T-helper 17 cell (primary cell): Measurements from ENCODE around the gene PLEKHG4. TPM values are rescaled to one million over a fixed set of nuclear protein-coding genes. Genes with fewer than 3 reads are reported as not detected.
A peak's percentile ranks its signal among the peaks of the same experiment; 100 is the strongest.

Experiments used
- ATAC-seq: fragments of 150-1000 bp; cut with Tn5 transposase; 2 replicates; pipeline ENCODE4 v1.10.0; 2021; ENCODE audit warnings: mild to moderate bottlenecking, moderate library complexity
- DNase-seq, 3 donors: peaks; one replicate each; pipeline versions ENCODE4 v3.0.0 to v3.0.0-alpha.2; 2020 to 2021
- H3K9me3 ChIP-seq: one replicate; pipeline ENCODE4 v1.7.0; 2013; ENCODE audit warnings: low read length, mild to moderate bottlenecking; ENCODE audit not compliant: control insufficient read depth, poor library complexity, severe bottlenecking
- H3K27ac Mint-ChIP-seq: one replicate; pipeline ENCODE4 v1.8.0; 2022; ENCODE audit warnings: mild to moderate bottlenecking, moderate library complexity, mixed read lengths
- H3K27me3 Mint-ChIP-seq: one replicate; pipeline ENCODE4 v1.8.0; 2022; ENCODE audit warnings: mixed read lengths
- H3K36me3 Mint-ChIP-seq: one replicate; pipeline ENCODE4 v1.8.0; 2022; ENCODE audit warnings: low read depth, mixed read lengths
- H3K4me1 Mint-ChIP-seq: one replicate; pipeline ENCODE4 v1.8.0; 2022; ENCODE audit warnings: mild to moderate bottlenecking, mixed read lengths
- H3K4me3 Mint-ChIP-seq: one replicate; pipeline ENCODE4 v1.8.0; 2022; ENCODE audit warnings: mild to moderate bottlenecking, moderate library complexity, mixed read lengths
- total RNA-seq, 4 donors: library from RNA in 2 of 4; stranded (reverse) in 2 of 4; gene quantifications; one replicate each; pipeline ENCODE4 v1.2.3 and lab custom pipeline; 2022 to 2026

The PLEKHG4 gene
- total RNA-seq, 2 donors from 2014 or later = 17.8 to 18.4 TPM

DNA sequence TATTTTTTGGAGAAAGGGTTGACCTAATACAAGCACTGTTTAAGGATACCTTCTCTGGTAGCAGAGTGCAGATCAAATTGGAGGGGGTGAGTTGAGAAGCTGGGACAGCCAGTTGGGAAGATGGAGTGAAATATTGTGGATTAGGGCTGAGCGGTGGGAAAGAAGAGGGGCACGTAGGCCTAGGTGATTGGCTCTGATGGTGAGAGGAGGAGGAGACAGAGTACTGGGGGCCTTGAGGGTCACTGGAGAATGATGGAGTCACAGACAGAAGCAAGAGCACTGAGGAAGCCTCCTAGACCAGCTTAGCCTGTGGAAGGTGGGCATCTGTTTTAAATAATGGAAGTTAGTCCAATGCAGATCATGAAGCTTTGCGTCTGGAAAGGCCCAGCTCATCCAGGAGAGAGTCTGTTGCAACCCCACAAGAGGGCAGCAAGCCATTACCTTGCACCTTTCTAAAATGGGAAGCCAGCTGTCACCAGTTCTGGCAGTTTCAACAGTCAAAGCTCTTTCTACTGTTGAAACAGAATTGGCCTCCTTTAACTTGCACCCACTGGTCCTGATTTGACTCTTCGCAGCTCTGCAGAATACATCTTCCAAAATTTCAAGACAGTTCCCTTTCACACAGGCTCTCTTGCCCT lies 18.8 kb upstream of the PLEKHG4 start:
- ATAC-seq (peak; percentile 51), DNase-seq (no peak)
- Mint-ChIP-seq H3K4me3 (no peak overlapping the region), H3K27ac (no peak overlapping the region), H3K27me3 (peaks cover 40% of the 10 kb centered on the region), H3K4me1 (peaks cover 6% of the 10 kb centered on the region), H3K36me3 (peaks cover 11% of the 10 kb centered on the region)
- no peaks in the 10 kb centered on the region for H3K9me3 ChIP-seq

DNA sequence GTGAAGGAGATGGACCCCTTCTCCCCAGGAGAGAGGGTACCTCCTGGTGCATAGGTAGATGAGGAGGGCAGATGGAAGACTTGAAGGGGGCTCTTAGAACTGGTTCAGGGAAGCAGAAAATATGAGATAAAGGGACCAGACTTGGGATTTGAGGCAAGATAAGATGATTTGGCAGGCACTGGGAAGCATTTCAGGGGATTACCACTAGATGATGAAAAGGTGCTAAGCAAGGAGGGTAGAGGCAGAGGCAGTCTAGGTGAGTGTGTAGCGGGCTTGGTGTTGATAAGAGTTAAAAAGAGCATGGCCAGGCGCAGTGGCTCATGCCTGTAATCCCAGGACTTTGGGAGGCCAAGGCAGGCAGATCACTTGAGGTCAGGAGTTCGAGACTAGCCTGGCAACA lies 16.1 kb upstream of the PLEKHG4 start:
- H3K36me3 Mint-ChIP-seq = peaks cover 8% of the 10 kb centered on the region

DNA sequence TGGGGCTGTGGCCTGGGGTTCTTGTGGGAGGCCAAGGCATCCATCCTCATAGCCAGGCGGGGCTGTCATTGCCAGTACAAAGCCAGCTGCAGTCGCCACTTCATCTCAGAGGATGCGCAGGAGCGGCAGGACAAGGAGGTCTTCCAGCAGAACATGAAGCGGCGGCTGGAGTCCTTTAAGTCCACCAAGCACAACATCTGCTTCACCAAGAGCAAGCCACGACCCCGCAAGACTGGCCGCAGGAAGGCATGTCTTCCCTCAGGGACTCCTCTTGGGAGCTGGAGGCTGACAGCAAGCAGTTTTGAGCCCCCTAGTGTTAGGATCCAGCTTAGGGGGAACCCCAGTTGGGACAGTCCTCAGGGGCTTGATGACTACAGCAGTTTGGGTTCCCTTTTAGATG lies 15.1 kb upstream of the PLEKHG4 start:
- ATAC-seq (no peak), DNase-seq (no peak)
- Mint-ChIP-seq H3K4me1 (peaks cover 6% of the 10 kb centered on the region), H3K27me3 (peaks cover 31% of the 10 kb centered on the region), H3K36me3 (peaks cover 8% of the 10 kb centered on the region), H3K27ac (no peak overlapping the region), H3K4me3 (no peak overlapping the region)
- no peaks in the 10 kb centered on the region for H3K9me3 ChIP-seq

More for the DNA sequence above, 16.1 kb upstream of the PLEKHG4 start:
- no peak overlapping the region for H3K27ac Mint-ChIP-seq
- H3K27me3 Mint-ChIP-seq = peaks cover 31% of the 10 kb centered on the region
- H3K4me3 Mint-ChIP-seq = no peak overlapping the region
- no peaks in the 10 kb centered on the region for H3K9me3 ChIP-seq
- DNase-seq (no peak), ATAC-seq (no peak)
- H3K4me1 Mint-ChIP-seq = peaks cover 6% of the 10 kb centered on the region

DNA sequence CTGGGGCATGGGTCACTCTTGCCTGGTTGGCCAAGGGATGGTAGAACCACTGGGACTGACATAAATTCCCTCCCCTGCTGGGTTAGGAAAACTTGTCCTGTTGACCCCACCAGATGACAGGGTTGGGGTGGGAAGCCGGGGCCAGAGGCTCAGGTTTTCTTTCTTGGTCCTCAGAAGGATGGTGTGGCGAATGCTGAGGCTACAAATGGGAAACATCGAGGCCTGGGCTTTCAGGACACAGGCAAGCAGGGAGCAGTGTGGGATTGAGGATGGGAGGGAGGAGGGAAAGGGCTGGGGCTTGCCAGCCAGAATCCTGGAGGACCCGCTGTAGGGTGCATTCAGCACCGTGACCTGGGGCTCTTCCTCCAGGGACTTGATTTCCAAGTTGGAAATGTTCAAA lies 14.5 kb upstream of the PLEKHG4 start:
- H3K9me3 ChIP-seq = no peaks in the 10 kb centered on the region
- H3K27me3 Mint-ChIP-seq = peaks cover 31% of the 10 kb centered on the region
- no peak overlapping the region for H3K4me3 Mint-ChIP-seq
- ATAC-seq (no peak), DNase-seq (no peak)
- H3K36me3 Mint-ChIP-seq = peaks cover 8% of the 10 kb centered on the region
- H3K27ac Mint-ChIP-seq = no peak overlapping the region
- peaks cover 6% of the 10 kb centered on the region for H3K4me1 Mint-ChIP-seq

DNA sequence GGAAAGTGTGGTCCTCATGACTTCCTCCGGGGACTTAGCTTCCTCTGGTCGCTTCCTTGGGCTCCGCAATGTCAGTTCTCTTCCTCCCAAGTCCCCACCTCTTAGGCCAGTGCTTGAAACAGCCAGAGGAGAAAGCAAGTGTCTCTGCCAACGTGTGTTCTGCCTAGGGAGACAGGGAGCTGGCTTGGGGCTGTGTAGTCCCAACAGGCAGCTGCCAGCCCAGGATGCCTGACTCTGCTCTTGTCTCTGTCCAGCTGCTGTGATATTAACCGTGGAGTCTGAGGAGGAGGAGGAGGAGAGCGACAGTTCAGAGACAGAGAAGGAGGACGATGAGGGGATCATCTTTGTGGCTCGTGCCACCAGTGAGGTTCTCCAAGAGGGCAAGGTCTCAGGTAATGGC lies 13.5 kb upstream of the PLEKHG4 start:
- H3K27ac Mint-ChIP-seq = no peak overlapping the region
- peaks cover 8% of the 10 kb centered on the region for H3K36me3 Mint-ChIP-seq
- no peak for DNase-seq
- peaks cover 3% of the 10 kb centered on the region for H3K4me1 Mint-ChIP-seq
- H3K4me3 Mint-ChIP-seq = no peak overlapping the region
- H3K9me3 ChIP-seq = no peaks in the 10 kb centered on the region
- peaks cover 31% of the 10 kb centered on the region for H3K27me3 Mint-ChIP-seq
- no peak for ATAC-seq

DNA sequence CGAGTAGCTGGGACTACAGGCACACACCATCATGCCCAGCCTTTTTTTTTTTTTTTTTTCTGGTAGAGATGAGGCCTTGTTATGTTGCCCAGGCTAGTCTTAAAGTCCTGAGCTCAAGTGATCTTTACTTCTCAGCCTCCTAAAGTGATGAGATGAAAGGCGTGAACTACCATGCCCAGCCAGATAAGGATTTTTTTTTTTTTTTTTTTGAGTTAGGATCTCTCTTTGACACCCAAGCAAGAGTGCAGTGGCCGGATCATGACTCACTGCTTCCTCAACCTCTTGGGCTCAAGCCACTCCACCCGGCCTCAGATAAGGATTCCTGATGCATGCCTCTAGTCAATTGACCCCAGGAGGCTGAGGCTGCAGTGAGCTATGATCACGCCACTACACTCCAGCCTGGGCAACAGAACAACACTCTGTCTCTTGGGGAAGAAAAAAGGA lies 11.2 kb upstream of the PLEKHG4 start:
- Mint-ChIP-seq H3K4me3 (no peak overlapping the region), H3K4me1 (peaks cover 1% of the 10 kb centered on the region), H3K27me3 (peaks cover 12% of the 10 kb centered on the region), H3K27ac (no peak overlapping the region), H3K36me3 (peaks cover 2% of the 10 kb centered on the region)
- H3K9me3 ChIP-seq = no peaks in the 10 kb centered on the region
- DNase-seq (no peak), ATAC-seq (no peak)

DNA sequence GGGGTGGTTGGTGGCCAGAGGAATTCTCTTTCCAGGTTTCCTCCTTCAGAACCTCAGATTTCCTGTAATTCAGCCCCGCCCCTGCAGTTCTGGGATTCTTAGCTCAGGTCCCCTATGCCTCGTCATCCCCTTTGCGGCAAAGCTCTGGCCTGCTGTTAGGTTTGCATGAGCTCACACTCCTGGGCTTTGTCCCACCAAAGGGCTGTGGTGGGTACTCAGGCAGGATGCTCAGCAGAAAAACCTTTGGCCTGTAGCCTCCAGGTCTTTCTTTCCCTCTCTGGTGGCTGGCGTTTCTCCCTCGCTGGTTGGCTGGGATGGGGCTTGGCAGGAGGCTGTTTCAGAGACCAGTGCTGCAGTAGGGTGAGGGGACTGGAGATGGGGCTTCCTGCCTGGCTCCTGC lies 9.6 kb upstream of the PLEKHG4 start:
- no peaks in the 10 kb centered on the region for H3K36me3 Mint-ChIP-seq
- no peaks in the 10 kb centered on the region for H3K27me3 Mint-ChIP-seq
- no peaks in the 10 kb centered on the region for H3K4me1 Mint-ChIP-seq
- H3K9me3 ChIP-seq = no peaks in the 10 kb centered on the region
- no peak overlapping the region for H3K4me3 Mint-ChIP-seq
- no peak overlapping the region for H3K27ac Mint-ChIP-seq
- no peak for ATAC-seq
- no peak for DNase-seq

DNA sequence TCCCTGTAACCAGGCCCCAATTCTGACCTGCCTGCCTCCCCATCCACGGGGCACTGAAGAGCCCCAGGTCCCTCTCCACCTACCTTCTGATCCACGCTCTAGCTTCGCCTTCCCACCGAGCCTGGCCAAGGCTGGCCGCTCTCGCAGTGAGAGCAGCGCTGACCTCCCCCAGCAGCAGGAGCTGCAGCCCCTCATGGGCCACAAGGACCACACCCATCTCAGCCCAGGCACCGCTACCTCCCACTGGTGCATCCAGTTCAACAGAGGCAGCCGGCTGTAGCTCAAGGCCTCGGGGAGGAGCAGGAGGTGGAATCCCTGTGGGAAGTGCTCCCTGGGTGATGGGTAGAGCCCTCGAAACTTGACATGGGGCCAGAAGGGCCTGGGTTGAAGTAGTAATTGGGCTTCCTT lies 8.4 kb upstream of the PLEKHG4 start:
- Mint-ChIP-seq H3K27ac (no peak overlapping the region), H3K4me1 (no peaks in the 10 kb centered on the region), H3K36me3 (no peaks in the 10 kb centered on the region), H3K27me3 (no peaks in the 10 kb centered on the region), H3K4me3 (no peak overlapping the region)
- no peaks in the 10 kb centered on the region for H3K9me3 ChIP-seq
- ATAC-seq = no peak
- no peak for DNase-seq

DNA sequence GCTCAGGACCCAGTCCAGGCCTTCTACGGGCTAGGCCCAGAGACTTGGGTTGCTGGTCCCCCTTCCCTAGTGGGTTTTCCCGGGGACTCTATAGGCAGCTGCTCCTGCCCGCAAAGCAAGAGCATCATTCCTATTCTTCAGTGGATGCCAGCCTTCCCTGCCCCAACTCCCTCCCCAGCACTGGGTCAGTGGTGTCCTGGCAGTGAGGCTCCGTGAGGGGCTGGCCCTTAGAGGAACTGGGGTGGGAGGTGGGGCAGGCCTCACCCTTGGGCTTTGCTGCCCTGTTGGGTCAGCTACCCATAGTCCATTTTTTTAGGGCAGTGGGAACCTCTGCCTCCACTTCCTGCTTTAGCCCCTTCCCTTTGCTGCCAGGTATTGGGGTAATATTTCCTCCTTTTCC lies 7.9 kb upstream of the PLEKHG4 start:
- Mint-ChIP-seq H3K4me3 (no peak overlapping the region), H3K4me1 (peaks cover 2% of the 10 kb centered on the region), H3K36me3 (peaks cover 1% of the 10 kb centered on the region), H3K27me3 (no peaks in the 10 kb centered on the region), H3K27ac (no peak overlapping the region)
- DNase-seq = no peak
- H3K9me3 ChIP-seq = no peaks in the 10 kb centered on the region
- ATAC-seq = no peak

DNA sequence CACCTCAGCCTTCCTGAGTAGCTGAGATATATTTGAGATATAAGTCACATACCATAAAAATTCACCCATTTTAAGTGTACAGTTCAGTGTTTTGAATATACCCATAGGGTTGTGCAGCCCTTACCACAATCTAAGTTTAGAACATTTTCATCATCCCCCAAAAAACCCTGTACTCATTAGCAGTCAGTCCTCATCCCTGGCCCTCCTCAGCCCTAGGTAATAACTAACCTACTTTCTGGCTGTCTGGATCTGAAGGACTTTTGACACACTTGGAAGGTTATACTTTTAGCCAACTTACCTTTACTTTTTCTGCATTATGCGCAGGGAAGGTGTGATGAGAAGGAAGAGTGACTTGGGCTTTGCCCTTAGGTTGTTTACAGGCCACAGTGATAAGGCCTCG lies 4.0 kb upstream of the PLEKHG4 start:
- no peak overlapping the region for H3K27ac Mint-ChIP-seq
- H3K4me3 Mint-ChIP-seq = no peak overlapping the region

DNA sequence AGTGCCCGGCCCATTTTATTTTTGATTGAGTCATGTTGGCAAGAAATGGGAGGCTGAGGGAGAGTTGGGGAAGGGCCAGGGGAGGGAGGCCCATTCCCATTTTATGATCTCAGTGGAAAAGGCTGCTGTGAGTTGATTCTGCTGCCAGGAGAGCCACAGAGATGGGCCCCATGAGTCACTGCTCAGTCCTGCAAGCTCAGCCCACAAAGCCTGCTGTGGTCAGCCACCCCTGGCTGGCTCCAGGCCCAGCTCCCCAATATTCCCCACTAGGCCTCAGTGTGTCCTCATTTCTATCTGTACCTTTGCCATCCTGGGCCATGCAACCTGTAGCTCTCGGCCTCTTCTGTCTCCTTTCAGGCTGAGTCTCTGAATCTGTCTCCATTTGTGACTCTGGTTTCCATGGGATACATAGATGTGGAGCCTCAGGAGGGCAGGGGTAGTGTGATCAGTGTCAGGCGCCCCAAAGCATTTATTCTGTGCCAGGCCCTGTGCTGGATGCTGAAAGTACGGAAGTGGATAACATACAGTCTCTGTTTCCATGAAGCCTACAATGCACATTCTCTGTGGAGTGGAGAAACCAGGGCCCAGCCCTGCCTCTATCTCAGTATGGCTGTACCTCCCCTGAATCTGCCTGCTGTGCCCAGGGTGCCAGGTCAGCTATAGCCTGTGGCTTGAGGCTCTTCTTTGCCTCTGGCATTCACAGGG lies 1.9 kb upstream of the PLEKHG4 start:
- no peak for DNase-seq
- H3K4me1 Mint-ChIP-seq = peaks cover 15% of the 10 kb centered on the region
- peak overlapping the region; percentile 68 for H3K4me3 Mint-ChIP-seq
- no peak for ATAC-seq
- H3K27me3 Mint-ChIP-seq = no peaks in the 10 kb centered on the region
- no peaks in the 10 kb centered on the region for H3K9me3 ChIP-seq
- H3K27ac Mint-ChIP-seq = peak overlapping the region; percentile 71
- peaks cover 4% of the 10 kb centered on the region for H3K36me3 Mint-ChIP-seq

More for the DNA sequence above, 4.0 kb upstream of the PLEKHG4 start:
- ATAC-seq (no peak), DNase-seq (no peak)
- H3K9me3 ChIP-seq = no peaks in the 10 kb centered on the region
- Mint-ChIP-seq H3K27me3 (no peaks in the 10 kb centered on the region), H3K36me3 (peaks cover 4% of the 10 kb centered on the region), H3K4me1 (peaks cover 13% of the 10 kb centered on the region)

DNA sequence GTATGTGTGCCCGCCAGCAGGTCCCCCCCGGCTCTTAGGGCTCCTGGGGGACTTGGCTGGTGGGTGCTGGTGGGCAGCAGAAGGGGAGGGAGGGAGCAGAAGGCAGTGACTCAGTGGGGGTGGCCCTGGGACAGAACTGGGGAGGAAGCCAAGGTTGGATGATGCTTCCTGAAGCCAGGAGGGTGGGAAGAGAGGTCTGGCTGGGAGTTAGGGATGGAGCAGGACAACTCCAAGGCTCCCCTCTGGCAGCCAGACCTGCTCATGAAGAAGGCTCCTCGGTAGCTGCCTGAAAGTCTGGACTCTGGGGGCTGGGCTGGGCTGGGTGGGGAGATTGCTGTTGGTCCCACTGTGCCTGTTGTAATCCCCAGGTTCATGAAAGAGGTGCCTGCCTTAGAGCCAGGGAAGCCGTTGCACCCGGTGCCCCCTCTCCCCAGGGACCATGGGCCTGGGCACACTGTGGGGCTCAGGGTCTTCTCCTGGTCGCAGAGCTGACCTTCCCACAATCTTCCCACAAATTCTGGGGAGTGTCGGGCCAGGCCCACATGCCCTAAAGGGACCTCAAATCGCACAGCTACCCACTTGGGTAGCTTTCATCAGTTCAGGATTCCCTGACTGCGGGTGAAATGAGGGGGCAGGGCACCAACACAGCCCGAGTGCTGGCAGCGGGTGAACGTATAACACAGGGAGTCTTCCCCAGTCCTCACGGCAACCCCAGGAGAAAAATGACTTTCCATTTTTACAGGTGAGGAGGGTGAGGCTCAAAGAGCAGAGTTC lies 1.1 kb upstream of the PLEKHG4 start:
- Mint-ChIP-seq H3K36me3 (peaks cover 7% of the 10 kb centered on the region), H3K4me1 (peaks cover 16% of the 10 kb centered on the region), H3K27me3 (no peaks in the 10 kb centered on the region), H3K27ac (peak overlapping the region; percentile 71), H3K4me3 (peak overlapping the region; percentile 84)
- DNase-seq (no peak), ATAC-seq (no peak)
- H3K9me3 ChIP-seq = no peaks in the 10 kb centered on the region

DNA sequence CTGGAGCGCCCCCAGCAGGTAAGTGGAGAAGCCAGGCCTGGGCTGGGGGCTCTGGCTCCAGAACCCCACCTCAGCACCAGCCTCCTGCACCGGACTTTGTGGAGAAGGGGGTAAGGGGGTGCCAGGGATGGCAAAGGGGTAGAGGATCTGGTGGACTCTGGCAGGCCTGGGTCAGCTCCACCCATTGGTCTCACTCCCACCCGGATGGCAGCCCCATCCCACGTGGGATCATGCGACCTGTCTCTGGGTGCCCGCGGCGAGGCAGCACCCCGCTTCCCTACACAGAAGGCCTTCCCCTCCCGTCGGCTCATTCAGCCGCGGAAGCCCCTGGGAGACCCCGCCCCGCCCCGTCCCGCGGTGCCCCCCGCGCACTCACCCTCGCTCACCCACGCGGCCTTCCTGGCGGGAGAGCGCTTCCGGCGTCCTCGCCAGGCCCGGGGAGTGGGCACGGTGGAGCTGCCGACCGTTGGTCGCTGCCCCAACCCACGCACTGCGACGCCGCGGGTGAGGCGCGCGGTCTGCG lies 498 bp upstream of the PLEKHG4 start:
- H3K4me1 Mint-ChIP-seq = peaks cover 22% of the 10 kb centered on the region

More for the DNA sequence above, 498 bp upstream of the PLEKHG4 start:
- ATAC-seq (peak; percentile 68), DNase-seq (peak in 2 of 3 donors; percentile 37 to 43)
- H3K4me3 Mint-ChIP-seq = peak overlapping the region; percentile 84
- no peaks in the 10 kb centered on the region for H3K27me3 Mint-ChIP-seq
- H3K9me3 ChIP-seq = no peaks in the 10 kb centered on the region
- H3K36me3 Mint-ChIP-seq = peaks cover 13% of the 10 kb centered on the region
- peak overlapping the region; percentile 71 for H3K27ac Mint-ChIP-seq
